A549 (cell line): ENCODE measurements around the gene CCDC187. TPM values are rescaled to one million over a fixed set of nuclear protein-coding genes. Genes with fewer than 3 reads are reported as not detected.

Experiments used
- ATAC-seq, 2 experiments: fragments of 200-7000 bp in 1 of 2; fragments of >200 bp in 1 of 2; cut with Nextera tagmentation in 1 of 2; cut with Tn5 transposase in 1 of 2; 3 replicates each; pipeline versions ENCODE4 v1.8.0 to v1.9.1; 2018 to 2020; ENCODE audit warnings: mild to moderate bottlenecking in 1 of 2, moderate library complexity in 1 of 2
- CTCF ChIA-PET: fragments of 300-600 bp; sonication (Branson Sonifier 250); formaldehyde crosslinking; extraction: SDS; loops from one replicate; lab custom pipeline; 2021; ENCODE audit warnings: antibody characterized with exemption, inconsistent platforms; lab: Yijun Ruan, JAX
- POLR2A ChIA-PET: fragments of 350-600 bp; formaldehyde crosslinking; extraction: SDS; loops from one replicate; lab custom pipeline; 2021; ENCODE audit warnings: antibody characterized with exemption, inconsistent platforms; lab: Yijun Ruan, JAX
- DNase-seq, 2 experiments: peaks; one replicate each; pipeline versions ENCODE4 v3.0.0 to v3.0.0-alpha.2; 2011 to 2016; ENCODE audit warnings: low read depth in 1 of 2, low spot score in 1 of 2
- FAIRE-seq: peaks from 2 replicates; lab custom pipeline; 2011; peaks lifted over from hg19 to GRCh38; lab: Jason Lieb, UNC
- H3K27ac ChIP-seq, 2 experiments: fragments of >200 bp; sonication (Bioruptor Twin); formaldehyde crosslinking; 3 replicates each; pipeline ENCODE4 v1.5.1; 2016 to 2017
- H3K4me1 ChIP-seq: fragments of >200 bp; sonication (Bioruptor Twin); formaldehyde crosslinking; 3 replicates; pipeline ENCODE4 v1.6.1; 2016
- H3K4me2 ChIP-seq: fragments of >200 bp; sonication (Bioruptor Twin); formaldehyde crosslinking; 3 replicates; pipeline ENCODE4 v1.6.1; 2016
- H3K4me3 ChIP-seq: fragments of >200 bp; sonication (Bioruptor Twin); formaldehyde crosslinking; 3 replicates; pipeline ENCODE4 v1.5.1; 2016
- H3K9me3 ChIP-seq: fragments of >200 bp; sonication (Bioruptor Twin); formaldehyde crosslinking; 3 replicates; pipeline ENCODE4 v1.6.1; 2016
- BHLHE40 ChIP-seq: IDR thresholded peaks from 2 replicates; pipeline ENCODE4 v1.6.1; 2012; ENCODE audit warnings: low read depth, low read length, inconsistent platforms
- CEBPB ChIP-seq, 2 experiments: fragments of >200 bp in 1 of 2; sonication (Bioruptor Twin) in 1 of 2; formaldehyde crosslinking in 1 of 2; IDR thresholded peaks; 2 replicates each; pipeline ENCODE4 v1.6.1; 2012 to 2016
- CHD2 ChIP-seq: fragments of 150-350 bp; IDR thresholded peaks from 2 replicates; pipeline ENCODE4 v1.6.1; 2014; ENCODE audit warnings: low read length; ENCODE audit not compliant: partially characterized antibody
- EHF ChIP-seq: fragments of 250-450 bp; sonication (Bioruptor Pico); IDR thresholded peaks from 2 replicates; pipeline ENCODE4 v1.5.0; 2020; ENCODE audit warnings: mild to moderate bottlenecking
- GATA3 ChIP-seq: IDR thresholded peaks from 2 replicates; pipeline ENCODE4 v1.6.1; 2012; ENCODE audit warnings: borderline replicate concordance
- KDM1A ChIP-seq: fragments of 200-600 bp; sonication (generic); IDR thresholded peaks from 2 replicates; pipeline ENCODE4 v1.6.1; 2016; ENCODE audit warnings: low read depth, mild to moderate bottlenecking
- KDM5A ChIP-seq: fragments of 200-600 bp; sonication (generic); IDR thresholded peaks from 2 replicates; pipeline ENCODE4 v1.6.1; 2016; ENCODE audit warnings: antibody characterized with exemption, mild to moderate bottlenecking
- RCOR1 ChIP-seq: fragments of 150-350 bp; IDR thresholded peaks from 2 replicates; pipeline ENCODE4 v1.6.1; 2014; ENCODE audit warnings: antibody characterized with exemption, low read length, low read depth
- TP53 ChIP-seq: fragments of 250-450 bp; sonication (Bioruptor Pico); IDR thresholded peaks from 2 replicates; pipeline ENCODE4 v1.5.0; 2021; ENCODE audit warnings: mild to moderate bottlenecking, moderate library complexity
- WGBS: methylation state at CpG from one replicate; pipeline ENCODE4 v1.1.6; 2017; ENCODE audit errors: missing lambda C conversion rate; 5-methylcytosine and 5-hydroxymethylcytosine counted together
- polyA plus RNA-seq, 4 experiments: library from polyadenylated mRNA; depleted of rRNA in 3 of 4; stranded (reverse); fragments of >200 nt; fragmentation: RNase III in 1 of 4; extraction: RNeasy Plus Mini Kit Qiagen cat#74134 plus additional on column Dnase treatment in 1 of 4; gene quantifications; 2 replicates in 3 of 4; 3 replicates in 1 of 4; pipeline ENCODE4 v1.2.3, GENCODE V29; 2011 to 2017
- TF ChIP-seq, protein P1 (sequence below): IDR thresholded peaks from 2 replicates; pipeline ENCODE4 v1.6.1; 2012
- TF ChIP-seq, protein P2 (sequence below): fragments of 250-450 bp; sonication (Bioruptor Pico); IDR thresholded peaks from 2 replicates; pipeline ENCODE4 v1.5.0; 2020; ENCODE audit warnings: low read depth, mild to moderate bottlenecking, moderate library complexity
- TF ChIP-seq, protein P3 (sequence below): fragments of >200 bp; sonication (Bioruptor Twin); formaldehyde crosslinking; IDR thresholded peaks from 3 replicates; pipeline ENCODE4 v1.5.1; 2016
- TF ChIP-seq, protein P4 (sequence below): fragments of 250-450 bp; sonication (Bioruptor Pico); IDR thresholded peaks from 2 replicates; pipeline ENCODE4 v1.5.0; 2021; ENCODE audit warnings: mild to moderate bottlenecking, moderate library complexity, borderline replicate concordance

CCDC187 gene
- polyA plus RNA-seq, 2 of the 4 experiments (the other 2 are of a cell fraction), result under 0.01 TPM; not detected in 1

DNA sequence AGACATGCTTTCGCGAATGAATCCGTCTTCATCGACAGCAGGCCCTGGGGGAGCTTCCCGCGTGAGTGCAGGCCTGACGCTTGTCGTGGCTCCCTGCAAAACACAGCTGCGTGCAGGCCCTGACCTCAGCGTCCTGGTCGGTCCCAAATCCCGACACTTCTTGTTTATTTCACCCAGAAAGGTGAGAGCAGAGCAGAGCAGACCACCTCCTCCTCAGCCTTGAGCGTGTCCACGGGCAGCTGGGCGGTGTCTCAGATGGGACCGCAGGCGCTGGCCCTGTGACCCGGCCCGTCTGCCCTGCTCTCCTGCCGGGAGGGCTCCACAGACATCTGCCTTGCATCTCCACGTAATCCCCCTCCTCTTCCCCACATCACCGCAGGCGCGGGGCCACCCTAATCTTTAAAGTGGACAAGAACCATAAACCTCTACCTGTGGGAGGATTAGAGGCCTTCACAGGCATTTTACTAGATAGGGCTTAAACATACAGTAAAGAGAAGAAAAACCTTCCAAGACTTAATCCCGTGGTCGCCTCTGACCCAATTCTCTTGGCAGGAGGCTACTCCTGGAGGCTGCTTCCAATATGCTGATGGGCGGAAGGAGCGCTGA is 91.4 kb downstream of the CCDC187 start (continued):
- TF ChIP-seq, protein P1, sequence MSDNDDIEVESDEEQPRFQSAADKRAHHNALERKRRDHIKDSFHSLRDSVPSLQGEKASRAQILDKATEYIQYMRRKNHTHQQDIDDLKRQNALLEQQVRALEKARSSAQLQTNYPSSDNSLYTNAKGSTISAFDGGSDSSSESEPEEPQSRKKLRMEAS, result no peak
- no peak for TF ChIP-seq CEBPB (IDR thresholded peaks at IDR 0.05)

DNA sequence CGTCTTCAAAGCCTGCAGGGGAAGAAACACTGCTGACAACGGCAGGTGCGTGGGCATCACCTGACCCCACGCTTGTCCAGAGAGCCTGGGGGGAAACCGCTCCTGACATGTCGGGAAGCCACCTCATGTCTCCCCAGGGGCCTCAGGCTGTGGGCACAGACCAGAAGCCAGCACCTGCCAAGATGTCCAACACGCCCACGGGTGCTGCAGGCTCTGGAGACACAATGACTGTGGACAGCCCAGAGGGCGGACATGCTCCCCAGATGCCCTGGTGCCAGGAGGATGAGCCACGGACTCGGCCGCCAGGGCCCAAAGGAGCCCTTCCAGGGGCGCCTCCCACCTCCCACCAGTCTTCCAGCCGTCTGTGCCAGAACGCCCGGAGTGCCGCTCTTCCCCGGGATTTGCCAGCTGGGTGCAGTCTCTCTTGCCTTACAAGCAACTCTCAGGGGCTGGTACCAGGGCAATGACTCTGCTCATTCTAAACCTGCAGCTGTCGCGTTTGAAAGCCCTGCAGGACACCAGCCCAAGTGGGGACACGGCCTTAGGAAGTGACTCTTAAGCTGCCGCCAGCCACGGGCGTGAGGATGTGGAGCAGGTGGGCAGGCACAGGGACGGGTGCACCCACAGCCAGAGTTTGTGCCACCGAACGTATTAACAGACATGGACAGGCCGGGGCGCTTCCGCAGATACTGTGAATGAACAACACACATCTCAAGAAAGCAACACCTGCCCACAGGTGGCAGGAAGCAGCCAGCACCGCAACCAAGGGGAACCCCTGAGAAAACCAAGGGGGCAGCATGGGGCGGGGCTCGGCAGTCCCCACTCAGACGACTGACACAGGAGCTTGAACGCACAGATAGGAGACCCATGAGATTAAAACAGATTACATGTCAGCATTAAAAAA is 92.2 kb downstream of the CCDC187 start:
- Histone ChIP-seq H3K9me3 (no peaks in the 10 kb centered on the region), H3K4me3 (no peak overlapping the region), H3K27ac (no peak overlapping the region), H3K4me1 (no peaks in the 10 kb centered on the region), H3K4me2 (no peak overlapping the region)
- POLR2A ChIA-PET, result no interaction called here
- no peak for ATAC-seq
- FAIRE-seq, result no peak
- CTCF ChIA-PET, result interaction anchor here (0.6 to 2.0 kb wide), 6 partner anchors 12 to 244 kb away, joined by 3 to 4 read pairs (median 3); no protein-coding TSS in a partner anchor
- WGBS, result 92% methylated on average over 31 of the region's 35 CpGs
- DNase-seq, result no peak
- no peak for TF ChIP-seq KDM1A
- no peak for TF ChIP-seq RCOR1
- TF ChIP-seq EHF (CRISPR knock-in tag), result no peak
- TF ChIP-seq, protein P2, sequence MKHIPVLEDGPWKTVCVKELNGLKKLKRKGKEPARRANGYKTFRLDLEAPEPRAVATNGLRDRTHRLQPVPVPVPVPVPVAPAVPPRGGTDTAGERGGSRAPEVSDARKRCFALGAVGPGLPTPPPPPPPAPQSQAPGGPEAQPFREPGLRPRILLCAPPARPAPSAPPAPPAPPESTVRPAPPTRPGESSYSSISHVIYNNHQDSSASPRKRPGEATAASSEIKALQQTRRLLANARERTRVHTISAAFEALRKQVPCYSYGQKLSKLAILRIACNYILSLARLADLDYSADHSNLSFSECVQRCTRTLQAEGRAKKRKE, result no peak
- TF ChIP-seq GATA3, result no peak
- TF ChIP-seq KDM5A, result no peak
- TF ChIP-seq, protein P3, sequence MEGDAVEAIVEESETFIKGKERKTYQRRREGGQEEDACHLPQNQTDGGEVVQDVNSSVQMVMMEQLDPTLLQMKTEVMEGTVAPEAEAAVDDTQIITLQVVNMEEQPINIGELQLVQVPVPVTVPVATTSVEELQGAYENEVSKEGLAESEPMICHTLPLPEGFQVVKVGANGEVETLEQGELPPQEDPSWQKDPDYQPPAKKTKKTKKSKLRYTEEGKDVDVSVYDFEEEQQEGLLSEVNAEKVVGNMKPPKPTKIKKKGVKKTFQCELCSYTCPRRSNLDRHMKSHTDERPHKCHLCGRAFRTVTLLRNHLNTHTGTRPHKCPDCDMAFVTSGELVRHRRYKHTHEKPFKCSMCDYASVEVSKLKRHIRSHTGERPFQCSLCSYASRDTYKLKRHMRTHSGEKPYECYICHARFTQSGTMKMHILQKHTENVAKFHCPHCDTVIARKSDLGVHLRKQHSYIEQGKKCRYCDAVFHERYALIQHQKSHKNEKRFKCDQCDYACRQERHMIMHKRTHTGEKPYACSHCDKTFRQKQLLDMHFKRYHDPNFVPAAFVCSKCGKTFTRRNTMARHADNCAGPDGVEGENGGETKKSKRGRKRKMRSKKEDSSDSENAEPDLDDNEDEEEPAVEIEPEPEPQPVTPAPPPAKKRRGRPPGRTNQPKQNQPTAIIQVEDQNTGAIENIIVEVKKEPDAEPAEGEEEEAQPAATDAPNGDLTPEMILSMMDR, result no peak

DNA sequence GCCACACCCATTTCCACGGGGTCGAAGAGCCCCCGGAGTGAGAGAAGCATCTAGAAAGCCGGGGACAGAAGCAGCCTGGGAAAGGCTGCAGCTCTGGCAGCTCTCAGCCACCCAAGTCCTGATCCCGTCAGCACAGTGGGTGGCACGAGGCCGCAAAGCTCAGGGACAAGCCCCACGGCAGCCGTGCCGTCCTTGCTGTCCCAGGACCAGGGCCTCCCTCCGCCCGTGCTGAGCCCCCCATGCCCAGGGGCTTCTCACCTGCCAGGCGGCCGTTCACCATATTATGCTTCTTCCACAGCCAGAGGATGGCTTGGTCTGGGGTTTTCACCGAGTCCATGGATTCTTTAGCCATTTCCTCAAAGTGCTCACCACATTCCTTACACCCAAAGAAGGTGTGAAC is 92.9 kb downstream of the CCDC187 start:
- FAIRE-seq (no peak), DNase-seq (no peak), ATAC-seq (no peak)
- ChIA-PET POLR2A (no interaction called here), CTCF (interaction anchor here (2.0 to 5.2 kb wide), 2 partner anchors 17 to 89 kb away, joined by 4 to 30 read pairs; no protein-coding TSS in a partner anchor)
- Histone ChIP-seq H3K4me3 (no peak overlapping the region), H3K4me2 (no peak overlapping the region), H3K27ac (no peak overlapping the region), H3K4me1 (no peaks in the 10 kb centered on the region), H3K9me3 (no peaks in the 10 kb centered on the region)
- 93% methylated on average over 11 of the region's 15 CpGs for WGBS
- TF ChIP-seq, protein P4, sequence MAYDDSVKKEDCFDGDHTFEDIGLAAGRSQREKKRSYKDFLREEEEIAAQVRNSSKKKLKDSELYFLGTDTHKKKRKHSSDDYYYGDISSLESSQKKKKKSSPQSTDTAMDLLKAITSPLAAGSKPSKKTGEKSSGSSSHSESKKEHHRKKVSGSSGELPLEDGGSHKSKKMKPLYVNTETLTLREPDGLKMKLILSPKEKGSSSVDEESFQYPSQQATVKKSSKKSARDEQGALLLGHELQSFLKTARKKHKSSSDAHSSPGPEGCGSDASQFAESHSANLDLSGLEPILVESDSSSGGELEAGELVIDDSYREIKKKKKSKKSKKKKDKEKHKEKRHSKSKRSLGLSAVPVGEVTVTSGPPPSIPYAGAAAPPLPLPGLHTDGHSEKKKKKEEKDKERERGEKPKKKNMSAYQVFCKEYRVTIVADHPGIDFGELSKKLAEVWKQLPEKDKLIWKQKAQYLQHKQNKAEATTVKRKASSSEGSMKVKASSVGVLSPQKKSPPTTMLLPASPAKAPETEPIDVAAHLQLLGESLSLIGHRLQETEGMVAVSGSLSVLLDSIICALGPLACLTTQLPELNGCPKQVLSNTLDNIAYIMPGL, result no peak

DNA sequence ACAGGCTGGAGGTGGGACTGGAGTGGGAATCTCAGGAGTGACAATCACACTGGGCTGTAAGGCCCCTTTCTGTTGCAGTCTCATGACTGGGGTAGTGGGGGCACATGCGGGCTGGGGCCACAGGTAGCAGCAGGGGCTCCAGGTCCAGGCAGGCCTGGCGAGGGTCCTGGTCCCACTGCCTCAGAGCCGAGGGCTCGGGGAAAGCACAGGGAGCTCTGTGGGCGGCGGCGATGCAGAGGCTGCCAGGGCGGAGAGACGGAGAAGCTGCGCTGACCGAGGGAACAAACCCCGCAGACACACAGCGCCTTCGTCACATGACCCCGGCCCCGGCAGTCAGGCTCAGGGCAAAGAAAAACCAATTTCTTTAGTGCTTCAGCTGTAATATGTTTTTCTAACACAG is 93.6 kb downstream of the CCDC187 start:
- DNase-seq (no peak), ATAC-seq (no peak), FAIRE-seq (no peak)
- Histone ChIP-seq H3K4me2 (no peak overlapping the region), H3K4me1 (no peaks in the 10 kb centered on the region), H3K4me3 (no peak overlapping the region), H3K9me3 (no peaks in the 10 kb centered on the region), H3K27ac (no peak overlapping the region)
- POLR2A ChIA-PET, result no interaction called here
- WGBS, result 95% methylated on average over 16 of the region's 16 CpGs
- CTCF ChIA-PET, result interaction anchor here (0.8 to 5.2 kb wide), 4 partner anchors 9 to 35 kb away, joined by 3 to 30 read pairs (median 4); no protein-coding TSS in a partner anchor
- TF ChIP-seq, protein P1, result no peak
- TF ChIP-seq TP53 (CRISPR knock-in tag), result no peak
- no peak for TF ChIP-seq CHD2
- no peak for TF ChIP-seq KDM1A
- no peak for TF ChIP-seq CEBPB (IDR thresholded peaks at IDR 0.05)
- TF ChIP-seq RCOR1, result no peak
- no peak for TF ChIP-seq BHLHE40
